Kasumi-1 (cell line): ENCODE measurements around the gene PDZD2.
"Not testable (repeated sequence)": the region's sequence is repeated elsewhere in the genome, so short reads cannot be mapped to it uniquely, and the experiment has no call there.

ENCODE experiments used
- DNase-seq, 2 experiments: peaks; one replicate each; lab custom pipeline; 2025; lab: John Stamatoyannopoulos, UW

The PDZD2 gene

DNA sequence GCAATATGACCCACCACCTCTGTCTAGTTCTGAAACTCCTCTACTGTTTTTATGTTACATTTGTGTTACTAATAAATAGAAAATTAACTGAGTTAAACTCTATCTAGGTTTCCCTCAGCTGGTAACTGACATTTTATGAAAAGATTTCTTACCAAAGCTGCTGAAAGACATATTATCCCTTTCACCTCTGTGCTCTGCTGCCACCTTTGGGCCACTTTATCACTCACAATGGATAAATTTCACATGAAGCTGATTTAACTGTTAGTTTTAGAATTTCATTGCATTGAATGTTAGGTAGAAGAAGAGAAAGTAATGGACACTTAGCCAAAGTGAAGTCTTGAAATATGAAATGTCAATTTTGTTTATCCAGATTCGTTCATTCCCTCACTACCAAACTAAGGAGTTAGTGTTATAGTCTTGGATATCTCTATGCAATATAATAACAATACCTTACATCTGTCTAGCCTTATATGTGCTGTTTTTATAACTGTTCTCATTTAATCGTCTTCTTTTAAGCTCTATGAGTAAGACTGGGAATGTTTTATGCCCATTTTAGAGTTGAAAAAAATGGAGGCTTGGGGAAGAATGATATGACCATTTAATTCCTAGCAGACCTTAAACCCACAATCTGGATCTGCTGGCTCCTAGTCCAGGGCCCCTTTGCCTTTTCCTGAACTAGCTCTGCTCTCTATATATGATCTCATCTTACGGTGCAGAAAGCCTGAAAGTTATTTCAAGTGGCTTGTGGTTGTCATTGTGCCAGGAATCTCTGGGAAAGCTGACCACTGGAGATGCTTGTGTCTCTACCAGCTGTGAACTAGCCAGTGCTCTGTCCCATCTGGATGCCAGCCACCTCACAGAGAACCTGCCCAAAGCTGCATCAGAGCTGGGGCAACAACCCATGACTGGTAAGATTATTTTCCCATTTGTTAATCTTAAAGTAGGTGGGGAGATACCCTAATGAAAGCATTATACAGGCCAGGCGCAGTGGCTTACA lies 438.1 kb downstream of the PDZD2 start:
- DNase-seq: peak; percentile 54 to 81

DNA sequence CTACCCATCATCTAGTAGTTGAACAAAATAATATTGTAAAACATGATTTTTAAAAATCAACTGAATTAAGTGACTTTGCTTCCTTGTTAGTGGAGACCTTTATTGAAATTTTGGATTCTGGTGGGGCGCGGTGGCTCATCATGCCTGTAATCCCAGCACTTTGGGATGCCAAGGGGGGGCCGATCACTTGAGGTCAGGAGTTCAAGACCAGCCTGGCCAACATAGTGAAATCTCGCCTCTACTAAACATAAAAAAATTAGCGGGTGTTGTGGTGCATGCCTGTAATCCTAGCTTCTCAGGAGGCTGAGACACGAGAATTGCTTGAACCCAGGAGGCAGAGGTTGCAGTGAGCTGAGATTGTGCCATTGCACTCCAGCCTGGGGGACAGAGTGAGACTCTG lies 439.9 kb downstream of the PDZD2 start:
- DNase-seq: not testable (repeated sequence)

- DNase-seq: not testable (repeated sequence)
Observed at GRCh38 chr5:32080565-32080964, 441.6 kb downstream of the PDZD2 start.

DNA sequence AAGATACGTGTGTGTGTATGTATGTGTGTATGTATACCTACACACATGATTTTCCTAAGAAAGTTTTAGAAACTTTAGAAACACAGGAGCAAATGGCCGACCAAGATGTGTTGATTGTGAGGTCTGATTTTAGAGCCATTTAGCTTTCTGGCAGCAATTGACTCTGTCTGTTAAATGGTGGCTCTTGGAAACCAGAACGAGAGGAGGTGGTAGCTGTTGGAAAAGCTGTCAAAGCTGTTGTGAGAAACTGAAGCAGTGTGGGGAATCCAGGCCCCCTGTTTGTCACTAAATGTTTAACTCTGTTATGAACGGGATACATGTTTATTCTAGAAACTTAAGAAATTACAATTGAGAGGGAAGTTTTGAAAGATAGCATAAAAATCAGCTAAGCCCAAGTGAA lies 443.8 kb downstream of the PDZD2 start:
- DNase-seq: no peak

DNA sequence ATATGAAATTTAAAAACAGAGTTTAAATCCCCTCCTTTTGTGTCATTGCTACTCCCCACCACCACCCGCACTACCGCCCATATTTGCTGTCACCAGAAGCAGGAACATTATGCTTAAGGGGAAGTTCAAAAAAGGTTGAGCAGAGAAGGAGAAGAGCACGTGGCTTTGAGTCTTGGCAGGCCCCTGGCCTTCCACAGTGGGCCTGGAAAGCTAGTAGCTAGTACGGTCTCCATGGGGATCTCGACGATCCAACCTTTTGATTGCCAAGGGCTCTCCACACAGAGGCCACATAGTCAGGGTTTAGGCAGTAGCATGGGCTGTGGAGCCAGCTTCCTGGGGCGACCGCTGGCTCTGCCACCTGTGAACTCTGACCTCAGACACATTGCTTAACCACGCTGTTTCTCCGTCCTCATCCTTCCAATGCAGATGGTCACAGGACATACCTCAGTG lies 445.1 kb downstream of the PDZD2 start:
- peak; percentile 29 to 40 for DNase-seq

DNA sequence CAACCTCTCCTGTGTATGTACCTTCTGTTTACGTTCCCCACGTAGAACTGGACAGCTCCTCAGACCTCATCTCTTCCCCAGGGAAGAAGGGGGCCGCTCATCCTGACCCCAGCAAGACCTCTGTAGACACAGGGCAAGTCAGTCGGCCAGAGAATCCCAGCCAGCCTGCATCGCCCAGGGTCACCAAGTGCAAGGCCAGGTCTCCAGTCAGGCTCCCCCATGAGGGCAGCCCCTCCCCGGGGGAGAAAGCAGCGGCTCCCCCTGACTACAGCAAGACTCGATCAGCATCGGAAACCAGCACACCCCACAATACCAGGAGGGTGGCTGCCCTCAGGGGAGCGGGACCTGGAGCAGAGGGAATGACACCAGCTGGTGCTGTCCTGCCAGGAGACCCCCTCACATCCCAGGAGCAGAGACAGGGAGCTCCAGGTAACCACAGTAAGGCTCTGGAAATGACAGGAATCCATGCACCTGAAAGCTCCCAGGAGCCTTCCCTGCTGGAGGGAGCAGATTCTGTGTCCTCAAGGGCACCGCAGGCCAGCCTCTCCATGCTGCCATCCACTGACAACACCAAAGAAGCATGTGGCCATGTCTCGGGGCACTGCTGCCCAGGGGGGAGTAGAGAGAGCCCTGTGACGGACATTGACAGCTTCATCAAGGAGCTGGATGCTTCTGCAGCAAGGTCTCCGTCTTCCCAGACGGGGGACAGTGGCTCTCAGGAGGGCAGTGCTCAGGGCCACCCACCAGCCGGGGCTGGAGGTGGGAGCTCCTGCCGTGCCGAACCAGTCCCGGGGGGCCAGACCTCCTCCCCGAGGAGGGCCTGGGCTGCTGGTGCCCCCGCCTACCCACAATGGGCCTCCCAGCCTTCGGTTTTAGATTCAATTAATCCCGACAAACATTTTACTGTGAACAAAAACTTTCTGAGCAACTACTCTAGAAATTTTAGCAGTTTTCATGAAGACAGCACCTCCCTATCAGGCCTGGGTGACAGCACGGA lies 448.5 kb downstream of the PDZD2 start:
- no peak for DNase-seq

DNA sequence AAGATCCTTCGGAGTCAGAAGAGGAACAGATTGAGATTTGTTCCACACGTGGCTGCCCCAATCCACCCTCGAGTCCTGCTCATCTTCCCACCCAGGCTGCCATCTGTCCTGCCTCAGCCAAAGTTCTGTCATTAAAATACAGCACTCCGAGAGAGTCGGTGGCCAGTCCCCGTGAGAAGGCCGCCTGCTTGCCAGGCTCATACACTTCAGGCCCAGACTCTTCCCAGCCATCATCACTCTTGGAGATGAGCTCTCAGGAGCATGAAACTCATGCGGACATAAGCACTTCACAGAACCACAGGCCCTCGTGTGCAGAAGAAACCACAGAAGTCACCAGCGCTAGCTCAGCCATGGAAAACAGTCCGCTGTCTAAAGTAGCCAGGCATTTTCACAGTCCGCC lies 449.3 kb downstream of the PDZD2 start:
- DNase-seq: no peak

DNA sequence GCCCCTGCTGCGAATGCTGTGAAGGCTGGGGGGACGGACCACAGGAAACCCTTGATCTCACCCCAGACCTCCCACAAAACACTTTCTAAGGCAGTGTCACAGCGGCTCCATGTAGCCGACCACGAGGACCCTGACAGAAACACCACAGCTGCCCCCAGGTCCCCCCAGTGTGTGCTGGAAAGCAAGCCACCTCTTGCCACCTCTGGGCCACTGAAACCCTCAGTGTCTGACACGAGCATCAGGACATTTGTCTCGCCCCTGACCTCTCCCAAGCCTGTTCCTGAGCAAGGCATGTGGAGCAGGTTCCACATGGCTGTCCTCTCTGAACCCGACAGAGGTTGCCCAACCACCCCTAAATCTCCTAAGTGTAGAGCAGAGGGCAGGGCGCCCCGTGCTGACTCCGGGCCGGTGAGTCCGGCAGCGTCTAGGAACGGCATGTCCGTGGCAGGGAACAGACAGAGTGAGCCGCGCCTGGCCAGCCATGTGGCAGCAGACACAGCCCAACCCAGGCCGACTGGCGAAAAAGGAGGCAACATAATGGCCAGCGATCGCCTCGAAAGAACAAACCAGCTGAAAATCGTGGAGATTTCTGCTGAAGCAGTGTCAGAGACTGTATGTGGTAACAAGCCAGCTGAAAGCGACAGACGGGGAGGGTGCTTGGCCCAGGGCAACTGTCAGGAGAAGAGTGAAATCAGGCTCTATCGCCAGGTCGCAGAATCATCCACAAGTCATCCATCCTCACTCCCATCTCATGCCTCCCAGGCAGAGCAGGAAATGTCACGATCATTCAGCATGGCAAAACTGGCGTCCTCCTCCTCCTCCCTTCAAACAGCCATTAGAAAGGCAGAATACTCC lies 450.4 kb downstream of the PDZD2 start:
- DNase-seq: no peak

- DNase-seq: no peak
Observed at GRCh38 chr5:32090026-32090754, 451.3 kb downstream of the PDZD2 start.

DNA sequence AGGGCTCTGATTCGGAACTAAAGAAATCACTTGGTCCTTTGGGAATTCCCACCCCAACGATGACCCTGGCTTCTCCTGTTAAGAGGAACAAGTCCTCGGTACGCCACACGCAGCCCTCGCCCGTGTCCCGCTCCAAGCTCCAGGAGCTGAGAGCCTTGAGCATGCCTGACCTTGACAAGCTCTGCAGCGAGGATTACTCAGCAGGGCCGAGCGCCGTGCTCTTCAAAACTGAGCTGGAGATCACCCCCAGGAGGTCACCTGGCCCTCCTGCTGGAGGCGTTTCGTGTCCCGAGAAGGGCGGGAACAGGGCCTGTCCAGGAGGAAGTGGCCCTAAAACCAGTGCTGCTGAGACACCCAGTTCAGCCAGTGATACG lies 451.8 kb downstream of the PDZD2 start:
- DNase-seq: no peak

GRCh38 chr5:32092938-32093812 lies 454.2 kb downstream of the PDZD2 start:
- peak; percentile 84 to 88 for DNase-seq

DNA sequence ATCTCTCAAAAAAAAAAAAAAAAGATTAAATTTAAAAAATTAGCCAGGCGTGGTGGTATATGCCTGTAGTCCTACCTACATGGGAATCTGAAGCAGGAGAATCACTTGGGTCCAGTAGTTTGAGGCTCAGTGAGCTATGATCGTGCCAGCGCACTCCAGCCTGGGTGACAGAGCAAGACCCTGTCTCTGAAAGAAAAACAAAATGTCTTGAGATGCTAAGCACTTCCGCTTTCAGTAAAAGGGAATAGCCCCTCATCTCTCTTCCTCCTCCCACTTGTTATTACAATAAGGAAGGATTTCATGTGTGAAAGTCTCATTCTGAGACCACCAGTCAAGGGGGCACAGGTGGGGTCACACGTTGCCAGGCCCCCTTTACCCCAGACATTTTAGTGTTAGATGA lies 455.8 kb downstream of the PDZD2 start:
- DNase-seq: no peak

GRCh38 chr5:32095261-32095671 lies 456.3 kb downstream of the PDZD2 start:
- no peak for DNase-seq

DNA sequence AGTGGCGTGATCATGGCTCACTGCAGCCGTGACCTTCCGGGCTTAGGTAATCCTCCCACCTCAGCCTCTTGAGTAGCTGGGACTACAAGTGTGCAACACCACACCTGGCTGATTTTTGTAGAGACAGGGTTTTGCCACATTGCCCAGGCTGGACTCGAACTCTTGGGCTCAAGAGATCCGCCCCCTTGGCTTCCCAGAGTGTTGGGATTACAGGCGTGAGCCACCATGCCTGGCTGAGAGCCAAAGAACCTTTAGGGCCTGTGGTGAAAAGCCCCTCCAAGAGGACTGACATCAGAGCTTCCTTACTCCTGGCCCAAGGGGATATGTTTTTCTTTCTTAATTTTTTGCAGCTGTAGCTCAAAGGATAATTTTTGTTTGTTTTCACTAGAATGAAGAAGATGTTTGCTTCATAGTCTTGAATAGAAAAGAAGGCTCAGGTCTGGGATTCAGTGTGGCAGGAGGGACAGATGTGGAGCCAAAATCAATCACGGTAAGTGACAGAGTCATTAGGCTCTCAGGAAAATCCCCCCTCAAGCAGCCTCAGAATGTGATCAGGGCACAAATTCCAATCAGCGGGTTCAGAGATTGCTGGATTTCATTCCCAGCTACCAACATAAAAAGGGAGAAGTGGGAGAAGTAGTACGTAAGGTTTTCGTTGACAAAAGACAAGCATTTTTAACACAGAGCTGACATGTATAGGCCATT lies 458.1 kb downstream of the PDZD2 start:
- DNase-seq: no peak

DNA sequence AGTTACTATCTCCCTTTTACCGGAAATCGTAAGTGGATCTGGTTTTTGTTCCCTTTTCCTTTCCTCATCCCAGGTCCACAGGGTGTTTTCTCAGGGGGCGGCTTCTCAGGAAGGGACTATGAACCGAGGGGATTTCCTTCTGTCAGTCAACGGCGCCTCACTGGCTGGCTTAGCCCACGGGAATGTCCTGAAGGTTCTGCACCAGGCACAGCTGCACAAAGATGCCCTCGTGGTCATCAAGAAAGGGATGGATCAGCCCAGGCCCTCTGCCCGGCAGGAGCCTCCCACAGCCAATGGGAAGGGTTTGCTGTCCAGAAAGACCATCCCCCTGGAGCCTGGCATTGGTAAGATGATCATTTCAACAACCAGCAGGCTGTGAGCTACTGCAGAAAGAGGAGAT lies 459.4 kb downstream of the PDZD2 start:
- no peak for DNase-seq

- no peak for DNase-seq
Observed at GRCh38 chr5:32098890-32099310, 460.0 kb downstream of the PDZD2 start.

DNA sequence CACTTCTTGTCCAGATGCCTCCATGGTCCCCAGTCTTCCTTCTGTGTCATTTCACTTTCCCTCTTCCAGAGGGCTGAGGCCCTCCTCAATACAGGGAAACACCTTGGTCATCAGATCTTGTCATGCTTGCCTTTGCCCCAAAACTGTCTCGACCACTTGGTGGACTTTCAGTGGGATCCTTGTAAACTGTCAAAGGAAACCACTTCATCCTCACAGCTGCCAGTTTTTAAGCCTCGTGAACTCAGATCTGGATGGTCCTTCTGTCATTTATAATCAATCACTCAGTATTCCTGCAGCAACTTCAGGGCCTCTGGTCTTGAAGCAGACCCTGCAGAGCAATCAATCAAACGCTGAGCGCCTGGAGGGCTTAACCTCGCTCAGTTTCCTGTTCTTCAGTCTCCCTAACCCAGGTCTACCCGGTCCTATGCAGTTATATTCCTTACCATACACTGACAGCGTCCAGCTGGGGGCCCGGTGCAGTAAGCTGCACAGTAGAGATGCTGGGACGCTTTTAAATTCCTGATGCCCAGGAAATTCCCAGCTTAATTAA lies 460.6 kb downstream of the PDZD2 start:
- no peak for DNase-seq

- no peak for DNase-seq
Observed at GRCh38 chr5:32100230-32100629, 461.3 kb downstream of the PDZD2 start.
